Measurements from ENCODE around the gene COBL. TPM values are rescaled to one million over a fixed set of nuclear protein-coding genes. Genes with fewer than 3 reads are reported as not detected.
A peak's percentile ranks its signal among the peaks of the same experiment; 100 is the strongest.

Gene COBL
- total RNA-seq, 1 experiment from 2014 or later = 52.3 TPM

DNA sequence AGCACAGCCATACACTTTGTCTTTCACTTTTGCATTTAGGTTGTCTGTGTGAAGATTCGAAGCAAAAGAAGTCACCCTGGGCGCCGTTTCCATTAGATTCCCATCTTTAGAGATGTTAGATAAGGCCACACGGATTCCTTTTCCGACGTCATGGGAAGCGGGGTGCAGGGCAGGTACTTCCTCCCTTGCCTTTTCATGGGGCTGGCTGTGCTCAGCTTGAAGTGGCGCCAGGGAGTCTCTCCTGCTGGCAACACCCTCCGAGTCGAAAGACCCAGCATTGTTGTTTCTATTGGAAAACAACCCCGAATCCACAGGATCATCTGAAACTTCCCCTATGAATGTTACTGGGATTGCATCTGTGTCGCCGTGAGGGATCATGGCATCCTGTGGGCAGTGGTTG is 287.5 kb downstream of the COBL start:
- no peaks in the 10 kb centered on the region for H3K27me3 ChIP-seq (ENCODE audit: insufficient read depth, low read length)
- DNase-seq = no peak
- Mint-ChIP-seq H3K9me3 (no peaks in the 10 kb centered on the region), H3K4me1 (peaks cover 7 to 10% of the 10 kb centered on the region in 2 experiments), H3K36me3 (ENCODE audit: insufficient read depth in 1 of 3, low read depth in 3 of 3) (peaks cover 2 to 52% (median 46%) of the 10 kb centered on the region in 3 experiments; a peak in 6 of 7 replicates), H3K27ac (peak overlapping the region in 1 of 3 experiments; percentile 57; a peak in 2 of 7 replicates), H3K27me3 (ENCODE audit: low read depth) (no peaks in the 10 kb centered on the region), H3K4me3 (no peak overlapping the region)
- no peak overlapping the region for H2BK15ac ChIP-seq (ENCODE audit: low read depth, low read length)
- H2BK120ac ChIP-seq (ENCODE audit: low read depth, low read length, poor library complexity, severe bottlenecking) = no peak overlapping the region
- H4K5ac ChIP-seq (ENCODE audit: insufficient read length, low read depth, low read length) = no peak overlapping the region
- H4K8ac ChIP-seq (replicated peaks; ENCODE audit: insufficient read length, low read depth, low read length) = no peak overlapping the region
- no peaks in the 10 kb centered on the region for H3K79me1 ChIP-seq (ENCODE audit: insufficient read depth, low read depth, low read length, poor library complexity, severe bottlenecking)
- H3K56ac ChIP-seq (ENCODE audit: insufficient read length, low read depth, low read length) = no peak overlapping the region
- H3K4me1 ChIP-seq (ENCODE audit: insufficient read depth, low read length) = no peaks in the 10 kb centered on the region; the same call in 1 of the 2 replicates
- no CpG with 5 or more reads among the region's 13 CpGs for WGBS (ENCODE audit: extremely low coverage, insufficient read length, low lambda C conversion rate)
- no peaks in the 10 kb centered on the region for H3K9me3 ChIP-seq (ENCODE audit: control insufficient read depth, low read depth, low read length)
- H3K18ac ChIP-seq (ENCODE audit: insufficient read length, low read depth, low read length) = no peak overlapping the region
- no peaks in the 10 kb centered on the region for H3K23me2 ChIP-seq (ENCODE audit: insufficient read length, low read depth, low read length, poor library complexity, severe bottlenecking)
- no peak overlapping the region for H2AK5ac ChIP-seq (ENCODE audit: insufficient read length, low read length)
- peaks cover 2% of the 10 kb centered on the region for H4K20me1 ChIP-seq (ENCODE audit: control insufficient read depth, insufficient read depth, insufficient read length)
- no peak overlapping the region for H3K14ac ChIP-seq (ENCODE audit: insufficient read depth, low read length)
- no peak overlapping the region for H2BK12ac ChIP-seq (ENCODE audit: insufficient read length, low read depth, low read length)
- no peak overlapping the region for H4K91ac ChIP-seq (ENCODE audit: insufficient read length, low read depth, low read length)
- H3K79me2 ChIP-seq (ENCODE audit: insufficient read depth, low read length) = no peaks in the 10 kb centered on the region
- no peak overlapping the region for H3K4ac ChIP-seq (ENCODE audit: low read depth, low read length)
- TF ChIP-seq, protein P1, sequence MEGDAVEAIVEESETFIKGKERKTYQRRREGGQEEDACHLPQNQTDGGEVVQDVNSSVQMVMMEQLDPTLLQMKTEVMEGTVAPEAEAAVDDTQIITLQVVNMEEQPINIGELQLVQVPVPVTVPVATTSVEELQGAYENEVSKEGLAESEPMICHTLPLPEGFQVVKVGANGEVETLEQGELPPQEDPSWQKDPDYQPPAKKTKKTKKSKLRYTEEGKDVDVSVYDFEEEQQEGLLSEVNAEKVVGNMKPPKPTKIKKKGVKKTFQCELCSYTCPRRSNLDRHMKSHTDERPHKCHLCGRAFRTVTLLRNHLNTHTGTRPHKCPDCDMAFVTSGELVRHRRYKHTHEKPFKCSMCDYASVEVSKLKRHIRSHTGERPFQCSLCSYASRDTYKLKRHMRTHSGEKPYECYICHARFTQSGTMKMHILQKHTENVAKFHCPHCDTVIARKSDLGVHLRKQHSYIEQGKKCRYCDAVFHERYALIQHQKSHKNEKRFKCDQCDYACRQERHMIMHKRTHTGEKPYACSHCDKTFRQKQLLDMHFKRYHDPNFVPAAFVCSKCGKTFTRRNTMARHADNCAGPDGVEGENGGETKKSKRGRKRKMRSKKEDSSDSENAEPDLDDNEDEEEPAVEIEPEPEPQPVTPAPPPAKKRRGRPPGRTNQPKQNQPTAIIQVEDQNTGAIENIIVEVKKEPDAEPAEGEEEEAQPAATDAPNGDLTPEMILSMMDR (conservative IDR thresholded peaks at IDR 0.05) = no peak
- no peak overlapping the region for H2AFZ ChIP-seq (ENCODE audit: low read length)
- H3K27ac ChIP-seq (ENCODE audit: insufficient read length, low read depth, low read length) = no peak overlapping the region
- no peak overlapping the region for H3K23ac ChIP-seq (ENCODE audit: insufficient read length, low read depth, low read length)
- H3K9ac ChIP-seq (ENCODE audit: extremely low read depth, insufficient read length, low read length) = no peak overlapping the region
- no peak overlapping the region for H2BK5ac ChIP-seq (ENCODE audit: insufficient read length, low read length)
- no peak overlapping the region for H3T11ph ChIP-seq (ENCODE audit: low read length)
- no peak overlapping the region for H2BK20ac ChIP-seq (ENCODE audit: low read depth, low read length, poor library complexity, severe bottlenecking)
- H3K4me2 ChIP-seq (ENCODE audit: insufficient read depth, insufficient read length, low read length) = no peak overlapping the region

All from H9 (cell line).